Prostate gland (tissue), 2 donors: Measurements from ENCODE around the gene KIR3DL1.
"Not testable (repeated sequence)": the region's sequence is repeated elsewhere in the genome, so short reads cannot be mapped to it uniquely, and the experiment has no call there.

ENCODE experiments used
- POLR2A ChIP-seq: fragments of 450-650 bp; IDR thresholded peaks from one replicate; pipeline ENCODE4 v1.6.1; 2016; ENCODE audit warnings: antibody characterized with exemption, mild to moderate bottlenecking
- POLR2AphosphoS5 ChIP-seq: sonication (generic); formaldehyde crosslinking; IDR thresholded peaks from one replicate; pipeline ENCODE4 v1.6.1; 2017; ENCODE audit warnings: antibody characterized with exemption
- TF ChIP-seq, protein P1 (sequence below), 4 experiments: fragments of 200-600 bp in 2 of 4; fragments of 450-650 bp in 2 of 4; sonication (generic) in 2 of 4; IDR thresholded peaks; 1 replicate in 3 of 4; 2 replicates in 1 of 4; pipeline ENCODE4 v1.5.1; 2016 to 2019; ENCODE audit warnings: antibody characterized with exemption in 4 of 4, mild to moderate bottlenecking in 2 of 4, moderate library complexity in 2 of 4

DNA sequence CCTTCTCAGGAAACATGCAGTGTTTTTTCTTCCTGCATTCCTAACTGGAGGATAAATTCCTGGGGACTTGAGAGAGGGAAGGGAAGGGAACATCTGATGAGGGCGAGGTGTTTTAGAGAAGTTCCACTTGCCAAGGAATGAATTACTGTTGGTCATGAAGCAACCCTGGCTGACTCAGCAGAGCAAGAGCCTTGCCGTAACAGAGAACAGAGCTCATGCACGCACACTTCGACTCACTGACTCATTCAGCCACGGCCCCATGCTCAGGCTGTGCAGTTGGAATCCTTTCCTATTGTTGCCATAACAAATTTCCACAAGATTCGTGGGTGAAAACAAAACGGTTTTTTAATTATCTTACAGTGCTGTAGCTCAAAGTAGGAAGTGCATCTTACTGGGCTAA is 9.1 kb downstream of the KIR3DL1 start:
- TF ChIP-seq, protein P1, sequence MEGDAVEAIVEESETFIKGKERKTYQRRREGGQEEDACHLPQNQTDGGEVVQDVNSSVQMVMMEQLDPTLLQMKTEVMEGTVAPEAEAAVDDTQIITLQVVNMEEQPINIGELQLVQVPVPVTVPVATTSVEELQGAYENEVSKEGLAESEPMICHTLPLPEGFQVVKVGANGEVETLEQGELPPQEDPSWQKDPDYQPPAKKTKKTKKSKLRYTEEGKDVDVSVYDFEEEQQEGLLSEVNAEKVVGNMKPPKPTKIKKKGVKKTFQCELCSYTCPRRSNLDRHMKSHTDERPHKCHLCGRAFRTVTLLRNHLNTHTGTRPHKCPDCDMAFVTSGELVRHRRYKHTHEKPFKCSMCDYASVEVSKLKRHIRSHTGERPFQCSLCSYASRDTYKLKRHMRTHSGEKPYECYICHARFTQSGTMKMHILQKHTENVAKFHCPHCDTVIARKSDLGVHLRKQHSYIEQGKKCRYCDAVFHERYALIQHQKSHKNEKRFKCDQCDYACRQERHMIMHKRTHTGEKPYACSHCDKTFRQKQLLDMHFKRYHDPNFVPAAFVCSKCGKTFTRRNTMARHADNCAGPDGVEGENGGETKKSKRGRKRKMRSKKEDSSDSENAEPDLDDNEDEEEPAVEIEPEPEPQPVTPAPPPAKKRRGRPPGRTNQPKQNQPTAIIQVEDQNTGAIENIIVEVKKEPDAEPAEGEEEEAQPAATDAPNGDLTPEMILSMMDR (IDR thresholded peaks at IDR 0.05), result not testable (repeated sequence)
- not testable (repeated sequence) for TF ChIP-seq POLR2A, POLR2AphosphoS5
